SHP77 (cell line): ENCODE measurements around the gene KLHL18.
A peak's percentile ranks its signal among the peaks of the same experiment; 100 is the strongest.
"Not testable (repeated sequence)": the region's sequence is repeated elsewhere in the genome, so short reads cannot be mapped to it uniquely, and the experiment has no call there.

Experiments
- DNase-seq, 2 experiments: peaks; one replicate each; lab custom pipeline; 2025; lab: John Stamatoyannopoulos, UW

The KLHL18 gene

GRCh38 chr3:47282424-47283192, at the start of gene KLHL18, which contains the start of gene KIF9:
TSS of gene KLHL18 (plus strand) at chr3:47282944. CDS start at chr3:47282966, 22 bp downstream.
TSS of gene KIF9 (minus strand) at chr3:47282799. CDS start at chr3:47277374, 5,425 bp downstream.
- peak; percentile 86 to 92 for DNase-seq

DNA sequence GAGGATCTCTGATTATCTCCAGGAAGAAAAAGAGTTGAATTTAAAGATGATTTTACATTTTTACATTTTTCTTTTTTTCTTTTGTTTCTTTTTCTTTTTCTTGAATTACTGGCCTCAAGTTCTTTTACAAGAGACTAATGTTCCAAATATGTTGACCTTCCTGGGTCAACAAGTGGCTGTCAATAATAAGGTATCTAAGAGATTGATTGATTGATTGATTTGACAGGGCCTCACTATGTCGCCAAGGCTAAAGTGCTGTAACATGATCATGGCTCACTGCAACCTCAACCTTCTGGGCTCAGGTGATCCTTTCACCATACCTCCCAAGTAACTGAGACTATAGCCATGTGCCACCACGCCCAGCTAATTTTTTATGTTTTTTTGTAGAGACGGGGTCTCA, 44.7 kb upstream of the KLHL18 start:
- DNase-seq: no peak

DNA sequence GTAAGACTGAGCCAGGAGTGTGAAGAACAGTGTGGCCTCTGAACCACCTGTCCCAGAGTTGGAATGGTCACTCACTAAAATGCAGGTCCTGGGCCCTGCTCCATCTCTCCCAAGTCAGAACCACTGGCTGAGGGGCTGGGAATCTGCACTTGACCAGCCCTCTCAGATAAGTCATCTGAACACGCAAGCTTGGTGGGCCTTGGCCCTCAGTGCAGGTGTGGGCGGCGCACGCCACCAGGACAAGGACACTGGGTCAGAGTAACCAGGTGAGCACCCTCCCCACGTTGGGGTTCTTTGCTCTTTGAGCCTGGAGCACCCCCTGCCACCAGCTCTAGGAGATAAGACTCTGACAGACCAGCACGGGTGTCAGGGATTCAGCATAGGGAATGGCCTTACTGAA, 42.8 kb upstream of the KLHL18 start:
- DNase-seq: no peak

DNA sequence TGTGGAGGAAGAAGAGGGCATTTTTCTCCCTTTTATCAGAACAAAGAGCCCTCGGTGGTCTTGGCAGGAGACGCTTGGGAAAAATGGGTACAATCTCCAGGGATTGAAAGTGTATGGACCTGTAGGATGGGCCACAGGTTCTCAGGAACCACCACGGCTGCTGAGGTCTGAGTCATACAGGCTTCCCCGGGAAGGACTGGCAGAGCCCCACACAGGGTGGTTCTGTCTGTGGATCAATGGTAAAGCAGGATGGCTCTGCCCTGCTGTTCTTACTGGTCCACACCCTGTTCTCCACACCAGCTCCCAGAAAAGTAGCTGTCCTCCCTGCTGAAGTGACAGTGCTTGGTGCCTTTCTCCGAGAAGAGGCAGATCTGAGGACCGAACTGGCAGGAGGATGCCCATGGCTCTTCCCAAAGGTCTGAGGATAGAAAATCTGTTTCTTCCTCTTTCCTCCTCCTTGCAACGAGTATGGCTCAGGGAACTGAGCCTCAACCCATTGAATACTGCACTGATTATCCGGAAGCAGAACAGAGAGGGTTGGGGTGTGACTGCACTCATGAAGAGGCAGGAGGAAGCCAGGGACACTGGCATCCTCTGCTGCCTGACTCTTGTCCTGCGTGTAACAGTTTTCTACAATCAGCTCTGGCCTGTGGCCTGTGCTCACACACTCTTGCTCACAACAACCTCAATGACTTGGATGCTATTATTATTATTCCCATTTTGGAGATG, 39.2 kb upstream of the KLHL18 start:
- DNase-seq: no peak

DNA sequence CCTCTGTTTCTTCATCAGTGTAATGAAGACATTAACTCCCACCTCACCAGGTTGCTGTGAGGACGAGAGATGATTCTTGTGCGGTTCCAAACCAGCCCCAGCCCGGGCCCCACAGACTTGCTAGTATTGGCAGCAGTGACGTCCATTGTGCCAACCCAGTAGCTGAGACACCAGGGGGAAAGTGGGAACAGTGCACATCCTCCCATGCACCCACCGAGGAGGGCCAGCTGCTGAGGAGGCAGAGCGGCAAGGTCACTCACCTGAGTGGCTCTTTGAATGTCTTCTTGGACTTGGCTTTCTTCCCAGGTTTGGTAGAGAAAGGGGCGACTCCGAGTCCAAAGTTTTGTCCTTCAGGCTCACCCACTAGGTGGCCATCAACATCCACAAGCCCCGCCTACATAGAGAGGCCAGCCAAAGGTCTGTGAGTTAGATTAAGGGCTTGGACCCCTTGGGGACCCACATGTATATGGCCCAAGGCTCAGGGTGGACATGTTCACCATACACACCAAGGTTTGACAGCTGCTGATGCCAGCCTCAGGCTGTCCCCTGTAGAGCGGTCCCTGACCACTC, 38.1 kb upstream of the KLHL18 start:
- no peak for DNase-seq

- no peak for DNase-seq
Observed at GRCh38 chr3:47245271-47245670, 37.5 kb upstream of the KLHL18 start.

GRCh38 chr3:47247131-47248064, 35.3 kb upstream of the KLHL18 start:
- DNase-seq: no peak

DNA sequence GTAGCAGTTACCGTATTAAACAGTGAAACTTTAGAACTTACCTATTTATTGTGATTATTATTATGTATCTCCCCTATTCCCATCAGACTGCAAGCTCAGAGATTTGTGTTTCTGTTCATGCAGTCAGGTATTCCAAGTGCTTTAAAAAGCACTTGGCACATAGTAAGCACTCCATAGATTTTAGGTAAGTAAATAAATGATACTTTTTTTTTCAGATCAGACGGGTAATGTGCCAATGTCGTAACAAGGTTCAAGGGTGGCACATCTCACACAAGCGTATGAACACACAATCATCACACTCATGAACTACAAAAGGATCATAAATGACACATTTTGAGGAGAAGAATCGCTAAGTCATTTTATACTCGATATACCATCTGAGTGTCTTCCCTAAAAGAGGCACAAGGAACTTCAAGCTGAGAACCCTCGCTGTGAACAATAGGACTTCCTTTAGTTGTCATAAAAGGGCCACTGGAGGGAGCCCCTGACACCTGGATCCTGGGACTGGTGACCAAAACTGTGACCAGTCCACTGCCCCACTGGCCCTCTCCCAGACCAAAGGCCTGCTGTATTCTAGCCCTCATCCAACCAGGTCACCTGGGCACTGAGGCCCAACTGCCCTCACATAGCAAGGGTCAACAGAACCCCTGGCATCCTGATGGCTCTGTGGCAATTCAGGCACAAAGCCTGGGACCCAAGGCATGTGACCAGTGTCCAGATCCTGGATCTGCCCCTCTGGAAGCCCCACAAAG, 32.3 kb upstream of the KLHL18 start:
- DNase-seq: peak in 1 of 2 experiments; percentile 5

DNA sequence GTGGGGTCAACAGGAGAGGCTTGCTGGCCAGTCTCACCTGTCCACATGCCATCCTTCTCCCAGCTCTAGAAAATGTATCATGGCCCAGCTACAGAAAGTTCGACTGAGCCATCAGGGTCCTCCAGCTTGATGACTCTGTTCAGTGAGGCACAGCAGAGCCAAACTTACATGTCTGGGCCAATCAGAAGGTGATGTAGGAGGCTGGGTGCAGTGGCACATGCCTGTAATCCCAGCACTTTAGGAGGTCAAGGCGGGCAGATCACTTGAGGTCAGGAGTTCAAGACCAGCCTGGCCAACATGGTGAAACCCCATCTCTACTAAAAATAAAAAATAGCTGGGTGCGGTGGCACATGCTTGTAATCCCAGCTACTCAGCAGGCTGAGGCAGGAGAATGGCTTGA, 31.7 kb upstream of the KLHL18 start:
- not testable (repeated sequence) for DNase-seq

DNA sequence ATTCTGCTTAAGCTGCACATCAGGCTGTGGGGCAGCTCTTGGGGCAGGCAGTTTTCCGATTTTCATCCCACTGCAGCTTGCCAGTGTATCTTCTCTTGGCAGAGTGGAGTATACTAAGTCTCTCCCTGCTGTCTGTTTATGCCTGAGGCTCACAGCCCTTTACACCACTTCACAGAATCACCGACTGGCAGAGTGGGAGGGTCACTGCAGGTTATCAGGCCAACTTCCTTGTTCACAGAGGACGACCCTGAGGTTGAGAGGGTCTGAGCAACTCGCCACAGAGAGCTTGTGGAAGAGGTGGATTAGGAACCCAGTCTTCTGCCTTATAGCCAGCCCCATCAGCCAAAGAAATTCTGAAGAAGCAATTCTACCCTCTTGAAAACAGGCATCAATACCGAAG, 31.1 kb upstream of the KLHL18 start:
- no peak for DNase-seq

DNA sequence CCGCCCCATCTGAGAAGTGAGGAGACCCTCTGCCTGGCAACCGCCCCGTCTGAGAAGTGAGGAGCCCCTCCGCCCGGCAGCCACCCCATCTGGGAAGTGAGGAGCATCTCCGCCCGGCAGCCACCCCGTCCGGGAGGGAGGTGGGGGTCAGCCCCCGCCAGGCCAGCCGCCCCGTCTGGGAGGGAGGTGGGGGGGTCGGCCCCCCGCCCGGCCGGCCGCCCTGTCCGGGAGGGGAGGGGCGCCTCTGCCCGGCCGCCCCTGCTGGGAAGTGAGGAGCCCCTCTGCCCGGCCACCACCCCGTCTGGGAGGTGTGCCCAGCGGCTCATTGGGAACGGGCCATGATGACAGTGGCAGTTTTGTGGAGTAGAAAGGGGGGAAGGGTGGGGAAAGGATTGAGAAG, 26.4 kb upstream of the KLHL18 start:
- DNase-seq: not testable (repeated sequence)

DNA sequence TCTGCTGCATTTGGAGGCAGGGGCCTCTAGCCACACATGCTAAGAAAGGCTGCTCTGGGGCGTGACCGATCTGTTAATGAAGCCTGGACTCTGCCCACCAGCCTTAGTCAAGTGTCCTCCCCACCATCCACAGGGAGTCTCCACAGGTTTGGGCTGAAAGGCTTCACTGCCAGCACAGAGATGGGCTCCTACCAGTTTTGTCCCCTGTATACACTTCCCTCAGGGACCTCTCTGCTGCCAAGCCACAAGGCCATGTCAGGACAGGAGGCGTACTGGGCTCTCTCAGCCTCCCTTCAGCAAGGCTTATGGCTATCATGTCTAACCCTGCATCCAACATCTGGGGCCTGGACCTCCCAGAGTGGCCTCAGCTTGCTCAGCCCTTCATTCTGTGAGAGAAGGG, 23.6 kb upstream of the KLHL18 start:
- no peak for DNase-seq

- no peak for DNase-seq
Observed at GRCh38 chr3:47260605-47261004, 22.1 kb upstream of the KLHL18 start.

- DNase-seq: no peak
Observed at GRCh38 chr3:47261301-47261700, 21.4 kb upstream of the KLHL18 start.

DNA sequence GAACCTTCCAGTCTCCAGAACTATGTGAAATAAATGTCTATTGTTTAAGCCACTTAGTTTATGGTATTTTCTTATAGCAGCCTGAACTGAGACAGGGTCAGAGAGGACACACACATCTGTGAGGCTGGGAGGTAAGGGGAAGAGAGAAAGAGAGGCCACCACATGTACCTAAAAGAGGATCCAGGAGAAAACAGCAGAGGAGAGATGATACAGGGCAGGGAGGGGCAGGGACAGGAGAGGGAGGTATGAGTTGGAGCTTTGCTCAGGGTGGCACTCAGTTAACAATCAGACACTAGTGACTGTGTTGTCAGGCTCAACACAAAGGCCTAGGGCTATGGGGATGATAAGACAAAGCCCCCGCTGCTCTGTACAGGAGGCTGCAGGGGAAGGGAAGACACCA, 17.7 kb upstream of the KLHL18 start:
- no peak for DNase-seq

DNA sequence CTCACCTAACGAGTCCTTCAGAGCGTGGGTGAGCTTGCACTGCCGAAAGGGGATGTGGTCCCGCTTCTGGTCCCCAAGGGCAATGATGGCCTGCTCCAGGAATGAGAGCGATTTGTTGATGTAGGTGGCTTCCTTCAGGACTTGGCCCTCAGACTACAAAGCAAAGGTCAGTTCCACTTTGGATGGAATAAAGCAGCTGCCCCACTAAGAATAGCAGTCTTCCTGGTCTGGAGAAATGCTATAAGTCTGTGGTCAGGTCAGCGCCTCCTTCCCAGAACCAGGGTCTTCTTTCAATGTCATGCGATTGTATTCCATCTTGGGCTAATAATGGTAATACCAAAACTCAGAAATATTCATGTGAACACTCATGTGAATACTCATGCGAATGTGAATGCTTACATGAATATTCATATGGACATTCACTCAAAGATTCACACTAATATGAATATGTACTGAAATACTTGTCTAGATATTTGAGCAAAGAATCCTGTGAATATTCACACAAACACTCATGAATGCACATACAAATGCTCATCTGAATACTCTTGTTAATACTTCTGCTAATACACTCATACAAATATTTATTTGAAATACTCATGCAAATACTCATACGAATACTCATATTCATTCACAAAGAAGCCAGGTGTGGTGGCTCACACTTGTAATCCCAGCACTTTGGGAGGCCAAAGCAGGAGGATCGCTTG, 16.9 kb upstream of the KLHL18 start:
- DNase-seq: no peak

DNA sequence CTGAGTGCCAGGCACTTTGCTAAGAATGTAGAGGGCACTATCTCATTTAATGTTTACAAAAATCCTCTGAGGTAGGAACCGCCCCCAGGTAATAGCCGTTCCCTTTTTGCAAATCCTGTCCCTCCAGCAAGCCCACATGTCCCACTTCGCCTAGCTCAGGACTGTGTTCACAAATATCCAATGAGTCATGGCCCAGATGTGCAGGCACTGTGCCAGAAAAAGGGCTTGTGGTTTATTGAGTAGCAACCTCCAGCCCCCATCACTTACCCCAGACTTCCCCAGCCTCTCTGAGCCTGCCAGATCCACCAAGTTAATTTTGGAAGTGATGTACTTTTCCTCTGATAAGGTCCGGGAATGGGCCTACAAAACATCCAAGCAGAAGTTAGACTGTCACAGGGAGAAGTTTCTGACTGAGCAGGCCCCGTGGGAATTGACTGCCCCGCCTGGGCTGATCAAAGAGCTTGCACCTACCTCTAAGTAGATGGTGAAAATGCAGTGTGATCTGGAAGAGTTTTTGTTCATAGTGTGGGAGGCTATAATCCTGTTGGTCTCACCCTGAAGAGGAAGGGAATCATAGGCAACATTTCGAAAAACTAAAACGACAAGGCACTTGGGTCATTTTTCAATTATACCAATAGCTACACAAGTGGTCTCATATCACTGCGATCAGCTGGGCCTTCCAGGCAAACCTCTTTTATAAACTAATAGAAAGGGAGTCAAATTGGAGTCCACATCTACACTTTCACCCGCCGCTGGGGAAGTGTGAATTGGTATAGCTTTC, 15.8 kb upstream of the KLHL18 start:
- peak; percentile 2 to 9 for DNase-seq

DNA sequence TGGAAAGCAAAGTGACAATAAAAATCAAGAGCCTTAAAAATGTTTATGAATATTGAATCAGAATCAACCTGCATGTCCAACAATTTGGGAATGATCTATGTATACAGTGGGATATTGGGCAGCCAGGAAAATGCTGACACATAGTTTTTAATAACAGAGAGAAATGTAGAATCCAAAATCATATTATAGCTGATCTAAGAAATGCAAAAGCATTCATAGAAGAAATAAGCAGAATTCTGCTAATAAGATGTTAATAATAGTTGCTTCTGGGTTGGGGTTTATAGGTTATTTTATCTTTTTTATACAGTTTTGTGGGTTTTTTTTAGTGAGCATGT, 15.3 kb upstream of the KLHL18 start:
- no peak for DNase-seq

DNA sequence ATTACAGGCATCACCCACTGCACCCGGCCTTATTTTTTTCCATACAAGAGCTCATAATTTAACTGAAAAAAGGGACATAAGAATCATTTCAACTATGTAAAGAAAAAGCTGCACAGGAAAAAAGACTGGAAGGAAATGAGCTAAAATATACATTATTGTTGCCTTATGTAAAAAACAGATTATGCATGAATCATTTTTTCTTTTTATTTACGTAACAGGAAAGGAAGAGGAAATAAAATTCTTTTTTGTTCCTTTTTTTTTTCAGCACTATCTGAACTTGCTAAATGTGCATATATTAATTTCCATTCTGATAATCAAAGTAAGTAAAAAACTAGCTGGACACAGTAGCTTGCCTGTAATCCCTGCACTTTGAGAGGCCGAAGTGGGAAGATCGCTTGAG, 12.2 kb upstream of the KLHL18 start:
- no peak for DNase-seq

DNA sequence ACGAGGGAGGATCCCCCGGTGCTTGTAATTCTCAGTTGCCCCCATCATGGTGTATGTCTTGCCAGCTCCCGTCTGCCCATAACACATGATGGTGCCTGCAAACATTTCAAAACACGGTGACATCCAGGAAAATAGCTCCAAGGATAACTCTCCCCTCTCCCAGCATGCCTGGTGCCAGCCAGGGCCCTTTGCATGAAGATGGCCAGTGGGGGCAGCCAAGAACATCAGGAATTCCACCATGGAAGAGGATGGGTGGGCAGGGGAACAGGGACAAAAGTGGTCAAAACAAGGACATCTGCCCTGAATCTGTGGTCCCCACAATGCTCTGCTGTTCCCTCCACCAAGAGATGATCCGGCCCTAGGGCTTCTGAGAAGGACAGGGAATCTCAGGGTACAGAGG, 9.2 kb upstream of the KLHL18 start:
- no peak for DNase-seq
